Hematopoietic multipotent progenitor cell treated with erythropoietin and hydrocortisone succinate and interleukin-3 and kit ligand, for 8 days (in vitro differentiated cells): ENCODE measurements around the gene EDEM2.
"Not testable (repeated sequence)": the region's sequence is repeated elsewhere in the genome, so short reads cannot be mapped to it uniquely, and the experiment has no call there.

Experiments
- DNase-seq: peaks from one replicate; pipeline ENCODE4 v3.0.0-alpha.2; 2015

Gene EDEM2

DNA sequence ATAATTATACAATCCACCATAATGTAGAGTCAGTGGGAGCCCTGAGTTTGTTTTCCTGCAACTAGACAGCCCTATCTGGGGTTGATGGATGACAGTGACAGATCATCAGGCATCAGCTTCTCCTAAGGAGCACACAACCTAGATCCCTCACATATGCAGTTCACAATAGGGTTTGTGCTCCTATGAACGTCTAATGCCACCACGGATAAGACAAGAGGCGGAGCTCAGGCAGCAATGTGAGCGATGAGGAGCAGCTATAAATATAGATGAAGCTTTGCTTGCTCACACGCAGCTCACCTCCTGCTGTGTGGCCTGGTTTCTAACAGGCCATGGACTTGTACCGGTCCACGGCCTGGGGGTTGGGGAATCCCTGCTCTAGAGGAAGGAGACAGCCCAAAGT is 25.9 kb downstream of the EDEM2 start:
- DNase-seq, result no peak

DNA sequence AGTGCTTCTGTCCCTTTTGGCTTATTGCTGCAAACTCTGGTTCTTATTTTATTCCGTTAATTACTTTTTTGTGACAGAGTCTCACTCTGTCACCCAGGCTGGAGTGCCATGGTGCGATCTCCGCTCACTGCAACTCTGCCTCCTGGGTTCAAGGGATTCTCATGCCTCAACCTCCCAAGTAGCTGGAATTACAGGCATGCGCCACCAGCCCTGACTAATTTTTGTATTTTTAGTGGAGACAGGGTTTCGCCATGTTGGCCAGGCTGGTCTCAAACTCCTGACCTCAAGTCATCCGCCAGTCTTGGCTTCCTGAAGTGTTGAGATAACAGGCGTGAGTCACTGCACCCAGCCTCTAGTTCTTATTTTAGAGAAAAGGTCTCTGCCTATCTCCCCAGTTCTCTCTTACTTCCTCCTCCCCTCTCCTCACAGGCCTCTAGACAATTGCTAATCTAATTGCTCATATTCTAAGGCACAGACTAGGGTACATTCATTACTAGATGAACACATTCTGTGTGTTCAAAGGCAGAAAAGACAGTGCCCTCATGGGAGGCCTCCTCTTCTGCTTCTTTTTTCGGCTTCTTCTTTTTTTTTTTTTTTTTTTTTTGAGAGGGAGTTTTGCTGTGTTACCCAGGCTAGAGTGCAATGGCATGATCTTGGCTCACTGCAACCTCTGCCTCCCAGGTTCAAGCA is 27.0 kb downstream of the EDEM2 start:
- DNase-seq, result peak; percentile 92

DNA sequence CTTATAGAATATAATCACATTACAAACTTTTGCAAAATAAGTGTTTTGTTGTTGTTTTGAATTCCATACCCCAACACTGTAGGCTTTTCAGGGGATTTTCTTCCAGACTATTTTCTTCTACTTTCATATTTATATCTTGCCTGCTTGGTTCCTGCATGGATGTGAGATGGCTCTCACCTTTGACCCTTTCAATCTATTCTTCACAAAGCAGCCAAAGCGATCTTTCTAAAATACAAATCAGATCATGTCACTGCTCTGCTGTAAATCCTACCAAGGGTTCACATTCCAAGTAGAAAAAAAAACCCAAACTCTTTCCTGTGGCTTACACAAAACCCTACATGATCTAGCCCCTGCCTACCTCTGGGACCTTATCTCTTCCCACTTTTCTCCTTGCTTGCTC is 29.5 kb downstream of the EDEM2 start:
- no peak for DNase-seq

DNA sequence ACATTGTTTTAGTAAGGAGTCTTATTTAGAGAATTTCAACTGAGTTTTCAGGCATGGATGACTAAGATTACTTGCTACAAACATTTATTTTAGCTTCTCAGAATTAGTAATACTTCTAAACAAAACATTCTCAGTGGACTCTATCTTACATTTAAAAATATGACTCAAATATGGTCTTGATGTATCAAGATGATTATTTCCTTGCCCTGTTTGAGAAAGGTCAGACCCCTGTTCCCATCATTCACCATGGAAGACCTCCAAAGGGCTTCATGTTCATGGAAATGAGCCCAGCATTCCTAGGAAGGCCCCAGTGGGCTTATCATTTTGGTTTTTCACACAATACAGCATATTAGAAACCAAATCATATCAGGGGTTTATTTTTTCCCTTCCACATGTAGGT is 29.9 kb downstream of the EDEM2 start:
- no peak for DNase-seq

DNA sequence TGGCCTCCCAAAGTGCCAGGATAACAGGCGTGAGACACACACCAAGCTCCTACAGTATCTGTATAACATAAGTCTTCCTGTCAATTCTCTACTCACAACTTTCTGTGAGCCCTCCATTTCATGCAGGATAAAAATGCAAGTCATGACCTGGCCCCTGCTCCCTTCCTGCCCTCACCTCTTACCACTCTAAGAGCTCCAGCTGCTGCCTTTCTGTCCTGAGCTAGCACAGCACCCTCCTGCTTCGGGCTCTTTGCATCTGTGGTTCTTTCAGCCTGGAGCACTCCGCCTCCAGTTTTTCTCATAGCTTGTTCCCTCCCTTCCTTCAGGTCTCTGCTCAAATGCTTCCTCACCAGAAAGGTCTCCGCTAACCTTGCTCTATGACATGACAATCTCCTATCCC is 30.9 kb downstream of the EDEM2 start:
- no peak for DNase-seq

DNA sequence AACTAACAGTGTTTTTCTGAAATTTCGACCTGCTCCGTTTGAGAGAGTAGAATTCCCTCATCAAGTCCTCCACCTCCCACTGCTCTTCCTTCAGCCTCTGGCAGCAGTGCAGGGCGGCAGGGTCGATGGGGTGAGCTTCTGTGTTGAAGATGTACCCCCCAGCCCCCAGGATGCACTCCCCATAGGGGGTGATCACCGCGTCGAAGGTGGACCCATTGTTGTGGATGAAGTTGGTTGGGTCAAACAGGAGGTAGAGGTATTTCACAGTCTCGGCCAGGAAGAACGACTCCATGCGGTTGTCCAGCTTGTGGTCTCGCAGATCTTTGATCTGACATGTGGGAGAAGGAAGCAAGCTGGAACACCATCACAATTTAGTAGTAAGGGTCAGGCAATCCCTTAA is 31.5 kb downstream of the EDEM2 start:
- no peak for DNase-seq

DNA sequence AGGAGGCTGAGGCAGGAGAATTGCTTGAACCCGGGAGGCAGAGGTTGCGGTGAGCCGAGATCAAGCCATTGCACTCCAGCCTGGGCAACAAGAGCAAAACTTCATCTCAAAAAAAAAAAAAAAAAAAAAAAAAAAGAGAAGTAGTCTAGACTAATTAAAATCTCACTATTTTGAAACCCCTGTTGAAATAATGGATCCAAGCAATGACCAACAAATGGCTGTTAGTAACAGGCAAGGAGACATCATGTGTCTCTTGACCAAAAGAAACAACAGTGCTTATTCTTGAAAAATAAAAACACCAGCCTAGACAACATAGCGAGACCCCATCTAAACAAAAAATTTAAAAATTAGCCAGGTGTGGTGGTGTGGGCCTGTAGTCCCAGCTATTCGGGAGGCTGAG is 34.9 kb downstream of the EDEM2 start:
- DNase-seq, result not testable (repeated sequence)

DNA sequence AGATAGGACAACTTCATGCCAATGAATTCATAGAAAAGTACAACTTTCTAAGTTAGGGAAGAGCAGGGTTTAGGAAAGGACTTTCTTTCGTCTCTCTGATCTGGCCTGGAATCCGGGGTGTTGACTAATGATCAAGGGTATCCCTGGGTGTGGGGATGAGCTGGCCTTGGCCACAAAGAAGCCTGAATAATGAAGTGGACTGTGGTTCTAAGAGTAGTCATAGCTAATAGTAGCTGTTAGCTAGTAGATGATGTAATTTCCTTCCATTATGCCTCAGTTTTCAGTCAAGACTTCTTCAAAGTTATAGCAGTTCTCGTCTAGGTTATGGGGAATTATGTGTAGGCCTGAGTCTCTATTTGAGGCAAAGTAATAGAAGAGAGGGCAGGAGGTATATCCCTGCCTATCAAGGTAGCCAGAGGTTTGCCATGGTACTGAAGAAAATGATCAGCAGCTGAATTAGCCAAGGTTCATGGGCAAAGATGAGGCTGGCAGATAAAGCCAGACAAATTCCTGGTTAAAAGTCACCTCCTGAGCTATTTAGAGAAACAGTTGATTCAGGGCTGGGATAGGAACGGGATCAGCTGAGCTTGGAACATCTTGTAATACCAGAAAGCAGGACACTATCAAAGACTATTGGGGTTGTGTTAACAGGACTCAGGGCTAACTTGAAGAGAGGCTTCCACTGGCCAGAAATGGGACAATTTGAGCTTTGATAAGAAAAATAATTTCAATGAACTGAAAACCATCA is 35.8 kb downstream of the EDEM2 start:
- no peak for DNase-seq

DNA sequence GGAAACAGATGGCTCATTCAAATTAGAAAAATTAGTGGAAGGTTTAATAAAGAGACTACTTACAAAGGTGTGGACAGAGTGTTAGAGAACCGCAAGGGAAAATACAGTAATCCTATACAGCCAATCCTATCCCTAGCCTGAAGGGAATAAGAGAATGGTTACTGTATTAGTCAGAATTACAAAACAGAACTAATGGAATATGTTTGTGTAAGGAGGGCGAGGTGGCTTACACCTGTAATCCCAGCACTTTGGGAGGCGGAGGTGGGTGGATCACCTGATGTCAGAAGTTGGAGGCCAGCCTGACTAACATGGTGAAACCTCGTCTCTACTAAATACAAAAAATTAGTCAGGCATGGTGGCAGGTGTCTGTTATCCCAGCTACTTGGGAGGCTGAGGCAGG is 38.2 kb downstream of the EDEM2 start:
- no peak for DNase-seq

DNA sequence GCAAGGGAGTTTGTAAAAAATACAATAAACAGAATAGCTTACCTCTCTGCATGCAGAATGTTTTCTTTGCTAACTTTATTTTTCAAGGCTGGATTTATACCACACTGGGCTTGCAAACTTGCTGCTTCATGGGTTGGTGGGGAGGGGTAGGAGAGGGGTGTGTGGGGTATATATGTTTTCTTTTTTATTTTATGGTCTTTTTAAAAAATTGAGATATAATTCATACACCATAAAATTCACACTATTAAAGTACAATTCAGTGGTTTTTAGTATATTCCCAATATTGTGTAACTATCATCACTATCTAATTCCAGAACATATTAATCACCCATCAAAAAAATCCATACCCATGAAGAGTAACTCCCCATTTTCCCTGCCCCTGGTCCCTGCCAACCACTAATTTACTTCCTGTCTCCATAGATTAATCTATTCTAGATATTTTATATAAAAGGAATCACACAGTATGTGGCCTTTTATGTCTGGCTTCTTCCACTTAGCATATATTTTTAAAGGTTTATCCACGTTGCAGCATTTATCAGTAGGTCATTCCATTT is 40.2 kb downstream of the EDEM2 start:
- DNase-seq, result no peak

DNA sequence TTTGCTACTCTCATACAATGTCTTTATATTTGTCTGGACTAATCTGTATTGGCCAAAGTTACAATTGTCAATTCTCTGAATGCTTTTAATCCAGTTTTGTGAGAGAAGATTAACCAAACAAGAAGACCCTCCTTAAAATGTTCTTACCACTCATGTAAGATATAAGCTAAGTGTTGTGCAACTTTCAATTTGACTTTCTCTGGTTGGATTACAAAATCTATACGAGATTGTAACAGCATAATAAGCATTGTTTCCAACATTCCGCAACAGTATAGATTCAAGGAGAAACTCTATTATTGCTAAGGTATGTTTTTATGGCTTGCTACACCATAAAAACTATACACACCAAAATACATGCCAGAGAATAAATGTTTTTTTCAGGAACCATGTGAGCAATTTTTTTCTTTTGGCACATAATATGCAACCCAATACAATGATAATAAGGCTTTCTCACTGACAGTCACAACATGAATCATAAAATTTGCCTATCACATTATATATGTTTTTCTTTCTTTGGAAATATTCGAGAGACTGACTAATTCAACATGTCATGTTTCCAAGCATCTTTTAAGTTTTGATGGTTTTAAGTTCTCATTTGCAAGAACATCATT is 42.3 kb downstream of the EDEM2 start:
- DNase-seq, result no peak

DNA sequence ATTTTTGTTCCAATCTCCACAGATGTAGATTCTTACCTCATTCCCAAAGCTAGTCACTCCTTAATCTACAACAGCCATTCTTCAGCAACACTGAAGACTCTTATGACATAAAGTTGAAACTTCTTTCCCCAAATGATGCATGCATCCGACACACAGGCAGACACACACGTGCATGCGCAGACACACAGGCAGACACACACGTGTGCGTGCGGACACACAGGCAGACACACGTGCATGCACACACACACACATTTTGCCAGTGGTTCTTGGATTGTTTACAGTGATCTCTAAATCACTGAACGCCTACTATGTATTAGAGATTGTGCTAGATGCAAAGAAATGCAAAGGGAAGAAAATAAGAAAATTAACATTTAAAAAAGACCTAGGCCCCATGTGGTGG is 45.5 kb downstream of the EDEM2 start:
- no peak for DNase-seq

DNA sequence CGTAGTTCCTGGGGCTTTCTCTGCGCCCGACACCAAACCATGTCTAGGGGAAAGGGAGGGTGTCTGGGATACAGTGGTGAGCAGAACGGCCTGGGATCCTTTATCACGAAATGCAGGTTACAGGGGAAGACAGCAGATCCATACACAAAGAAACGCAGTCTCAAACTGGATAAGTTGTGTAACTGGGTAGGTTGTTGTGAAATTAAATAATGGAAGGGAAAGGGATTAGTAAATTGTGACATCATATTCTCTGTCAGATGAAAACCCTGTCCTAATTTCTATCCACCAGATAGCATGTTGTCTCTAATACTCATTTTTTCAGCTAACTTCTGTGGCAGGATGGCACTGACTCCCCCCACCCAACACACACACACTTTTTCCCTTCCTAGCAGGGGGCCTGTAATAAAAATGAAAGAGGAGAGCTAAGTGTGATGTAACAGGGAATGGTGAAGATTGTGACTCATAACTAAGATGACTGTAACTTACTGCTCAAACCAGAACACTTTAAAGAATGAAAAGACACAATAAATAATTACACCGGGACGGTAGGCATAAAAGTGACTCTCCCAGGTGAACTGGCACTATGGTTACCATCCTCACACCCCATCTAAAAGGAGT is 53.8 kb downstream of the EDEM2 start:
- DNase-seq, result peak; percentile 17

DNA sequence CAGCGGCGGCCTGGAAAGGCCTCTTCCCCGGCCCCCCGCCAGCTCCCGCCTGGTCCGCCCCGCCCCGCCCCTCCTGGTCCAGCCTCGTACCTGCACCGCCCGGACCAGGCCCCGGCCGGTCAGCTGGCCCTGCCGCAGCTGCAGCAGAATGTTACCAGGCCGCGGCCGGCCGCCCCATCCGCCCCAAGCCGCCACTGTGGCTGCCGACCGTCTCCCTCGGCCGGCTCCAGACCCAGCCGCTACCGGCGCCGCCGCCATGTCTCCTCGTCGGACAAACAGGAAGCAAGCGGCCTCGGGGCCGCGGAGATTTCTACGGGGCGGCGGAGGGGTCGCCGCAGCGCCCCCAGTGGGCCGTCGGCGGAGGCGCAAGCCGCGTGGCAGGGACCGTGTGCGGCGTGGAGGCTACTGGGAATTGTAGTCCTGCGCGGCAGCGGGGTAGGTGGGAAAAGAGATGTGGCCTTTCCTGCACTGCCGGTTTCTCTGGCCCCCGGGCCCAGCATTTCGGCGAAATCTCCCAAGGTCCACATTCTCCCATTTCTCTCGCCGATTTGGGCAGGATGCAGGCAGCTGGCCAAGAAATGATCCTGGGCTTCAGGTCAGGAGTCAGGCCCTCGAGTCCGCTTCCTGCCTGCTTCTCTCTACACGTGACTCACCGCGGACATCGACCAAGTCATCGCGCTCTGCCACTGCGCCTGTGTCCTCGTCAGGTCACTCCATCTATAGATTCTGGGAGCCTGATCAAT is 54.4 kb downstream of the EDEM2 start, which contains the start of gene TRPC4AP:
TSS of gene TRPC4AP (minus strand) at position 284 of the 743 bp plus-strand sequence. CDS start at position 258, 26 bp downstream.
- peak; percentile 90 for DNase-seq

DNA sequence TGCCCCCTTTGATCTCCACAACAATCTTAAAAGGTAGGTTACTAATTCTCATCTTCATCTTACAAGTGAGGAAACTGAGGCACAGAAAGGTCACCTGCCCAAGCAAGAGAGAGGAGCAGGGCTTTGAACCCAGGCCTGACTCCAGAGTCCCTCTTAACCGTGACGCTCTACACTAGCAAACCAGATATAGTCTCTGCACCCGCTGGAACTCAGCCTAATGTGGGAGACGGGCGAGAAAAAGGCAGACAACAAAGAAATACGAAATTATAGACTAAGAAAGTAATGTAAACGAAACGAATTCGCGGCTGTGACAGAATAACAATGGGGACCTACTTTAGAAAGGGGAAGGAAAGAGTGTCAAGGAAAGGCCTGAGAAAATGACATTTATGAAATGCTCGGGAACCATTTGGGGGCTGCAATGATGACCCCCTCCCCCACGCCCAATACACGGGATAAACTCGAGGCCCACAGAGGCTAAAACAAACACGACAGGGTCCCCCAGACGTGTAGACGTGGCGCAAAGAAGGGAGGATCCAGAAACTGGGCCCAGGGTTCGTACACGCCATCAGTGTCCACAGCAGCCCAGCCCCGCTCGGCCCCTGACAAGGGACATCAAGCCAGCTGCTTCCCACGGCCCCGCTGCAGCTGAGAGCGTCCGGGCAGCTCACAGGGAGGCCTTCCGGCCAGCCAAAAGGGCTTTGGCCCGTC is 55.2 kb downstream of the EDEM2 start:
- DNase-seq, result peak; percentile 47

DNA sequence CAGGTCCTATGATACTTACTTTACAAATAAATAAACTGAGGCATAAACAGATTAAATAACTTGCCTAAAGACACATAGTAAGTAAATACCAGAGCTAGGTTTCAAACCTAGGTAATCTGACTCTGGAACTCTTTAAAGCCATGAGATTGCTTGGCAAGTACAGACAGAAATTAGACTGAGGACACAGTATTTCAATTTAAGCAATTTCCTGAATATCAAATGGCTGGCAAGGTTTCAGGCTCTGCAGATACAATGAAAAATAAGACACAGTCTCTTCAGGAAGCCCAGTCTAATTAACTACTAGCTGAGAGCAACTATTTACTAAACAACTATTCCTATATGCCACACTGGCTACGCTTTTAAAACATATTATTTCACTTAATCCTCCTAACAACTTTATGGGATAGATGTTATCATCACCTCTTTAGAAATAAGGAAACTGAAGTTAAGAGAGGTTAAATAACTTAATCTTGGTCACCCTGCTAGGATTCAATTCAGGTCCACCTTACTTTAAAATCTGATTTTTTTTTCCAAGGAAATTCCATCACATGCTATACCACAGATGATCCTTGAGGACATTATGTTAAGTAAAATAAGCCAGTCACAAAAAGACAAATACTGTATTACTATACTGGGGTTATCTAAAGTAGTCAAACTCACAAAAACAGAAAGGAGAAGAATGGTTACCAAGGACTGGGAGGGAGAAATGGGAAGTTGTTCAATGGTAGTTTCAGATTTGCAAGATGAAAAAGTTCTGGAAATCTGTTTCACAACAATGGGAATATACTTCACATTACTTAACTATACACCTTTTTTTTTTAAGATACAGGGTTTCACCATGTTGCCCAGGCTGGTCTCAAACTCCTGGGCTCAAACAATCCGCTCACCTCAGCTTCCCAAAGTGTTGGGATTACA is 58.6 kb downstream of the EDEM2 start:
- no peak for DNase-seq

DNA sequence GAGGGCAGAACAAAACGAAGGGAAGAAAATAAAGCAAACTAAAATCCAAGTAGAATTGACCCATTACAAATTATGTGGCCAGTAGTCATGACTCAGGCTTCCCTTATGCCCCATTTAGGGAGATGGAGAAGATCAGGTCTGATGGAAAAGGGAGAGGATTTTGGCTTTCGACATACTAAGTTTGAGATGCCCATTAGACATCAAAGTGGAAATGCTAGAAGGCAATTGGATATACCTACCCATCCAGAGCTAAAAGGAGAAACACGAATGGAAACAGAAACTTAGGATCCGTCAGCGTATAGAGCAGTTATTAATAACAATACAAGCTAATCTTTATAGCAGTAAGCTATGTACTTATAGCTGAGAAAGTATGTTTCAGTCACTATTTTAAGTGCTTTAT is 59.3 kb downstream of the EDEM2 start:
- DNase-seq, result no peak

DNA sequence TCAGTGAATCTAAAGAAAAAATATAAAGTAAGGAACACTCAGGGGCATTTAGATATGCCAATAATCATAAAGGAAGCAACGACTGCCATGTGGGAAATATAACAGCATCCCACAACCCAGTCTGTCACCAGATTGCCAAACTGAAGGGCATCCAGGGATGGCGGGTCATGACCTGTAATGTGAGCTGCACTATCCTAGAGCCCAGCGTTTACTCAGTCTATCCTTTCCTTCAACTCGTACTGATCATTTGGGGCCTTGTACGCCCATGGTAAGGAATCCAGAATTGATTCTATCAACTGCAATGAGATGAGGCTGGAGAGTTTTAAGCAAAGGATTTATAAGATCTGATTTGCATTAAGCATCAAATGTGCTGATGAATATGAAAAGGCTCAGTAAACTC is 59.8 kb downstream of the EDEM2 start:
- DNase-seq, result no peak

DNA sequence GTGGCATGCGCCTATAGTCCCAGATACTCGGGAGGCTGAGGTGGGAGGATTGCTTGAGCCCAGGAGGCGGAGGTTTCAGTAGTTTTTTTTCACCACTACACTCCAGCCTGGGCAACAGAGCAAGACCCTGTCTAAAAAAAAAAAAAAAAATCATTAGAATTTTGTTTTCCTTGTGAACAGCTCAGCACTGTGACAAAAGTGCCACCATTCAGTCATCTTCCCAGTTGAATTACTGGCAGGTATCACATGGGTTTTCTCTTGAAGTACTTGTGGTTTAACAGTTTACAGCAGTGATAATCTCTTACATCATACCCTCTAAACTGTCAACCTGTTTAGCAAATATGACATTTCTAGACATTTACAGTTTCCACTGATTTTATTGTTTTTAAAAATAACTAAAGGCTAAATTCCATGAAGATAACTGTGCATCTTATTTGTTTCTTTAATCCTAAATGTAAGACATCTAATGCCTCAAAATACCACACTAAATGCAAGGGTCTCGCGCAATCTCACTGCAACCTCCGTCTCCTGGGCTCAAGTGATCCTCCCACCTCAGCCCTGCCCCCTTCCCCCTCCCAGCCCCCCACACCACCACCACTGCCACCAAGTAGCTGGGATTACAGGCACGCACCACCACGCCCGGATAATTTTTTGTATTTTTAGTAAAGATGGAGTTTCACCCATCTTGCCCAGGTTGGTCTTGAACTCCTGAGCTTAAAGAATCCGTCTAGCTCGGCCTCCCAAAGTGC is 61.5 kb downstream of the EDEM2 start:
- DNase-seq, result peak; percentile 43

DNA sequence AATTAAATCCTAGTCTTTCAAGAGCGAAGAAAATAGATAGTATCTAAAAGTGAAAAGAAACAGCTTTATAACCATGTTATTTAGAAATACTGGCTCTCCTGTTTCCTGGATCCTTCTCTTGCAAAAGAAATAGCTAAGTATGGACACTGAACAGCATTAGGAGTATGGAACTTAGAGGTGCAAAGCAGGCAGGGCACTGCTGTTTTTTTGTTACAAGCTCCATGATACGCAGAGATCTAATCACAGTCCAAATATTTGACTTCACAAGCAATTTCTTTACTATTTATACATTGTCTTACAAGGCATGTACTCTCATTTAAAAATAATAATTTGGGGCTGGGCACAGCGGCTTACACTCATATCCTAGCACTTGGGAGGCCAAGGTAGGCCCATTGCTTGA is 62.1 kb downstream of the EDEM2 start:
- DNase-seq, result no peak
